Measurements from ENCODE around the gene SAPCD2.
"Not testable (repeated sequence)": the region's sequence is repeated elsewhere in the genome, so short reads cannot be mapped to it uniquely, and the experiment has no call there.

Gene SAPCD2

DNA sequence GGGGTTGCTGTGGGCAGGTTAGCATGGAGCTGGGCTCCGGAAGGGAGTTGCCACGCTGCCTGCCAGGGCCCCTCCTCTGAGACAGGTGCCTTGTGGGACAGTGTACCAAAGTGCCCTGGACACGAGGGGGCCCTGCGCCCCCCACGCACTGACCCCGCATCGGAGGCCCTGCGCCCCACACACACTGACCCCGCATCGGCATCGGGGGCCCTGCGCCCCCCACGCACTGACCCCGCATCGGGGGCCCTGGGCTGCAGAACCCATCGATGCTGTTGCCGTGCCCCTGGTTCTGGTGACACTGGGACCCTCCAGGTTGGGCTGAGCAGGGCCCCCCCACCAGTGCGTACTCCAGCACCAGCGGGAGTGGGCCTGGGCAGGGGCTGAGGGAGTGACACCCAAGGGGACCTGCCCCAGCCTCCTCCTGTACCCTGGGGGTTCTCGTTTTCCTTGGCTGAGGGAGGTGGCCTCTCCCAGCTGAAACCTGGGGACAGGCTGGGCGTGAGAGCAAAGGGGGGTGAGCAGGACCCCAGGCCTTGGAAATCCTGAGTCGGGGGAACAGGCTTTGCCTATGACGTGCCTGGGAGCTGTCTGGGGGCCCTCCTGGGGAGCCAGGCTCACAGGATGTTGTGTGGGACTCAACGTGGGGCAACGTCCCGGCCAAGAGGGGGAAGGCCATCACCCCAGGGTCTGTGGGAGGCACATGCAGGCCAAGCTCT lies 6.9 kb downstream of the SAPCD2 start:
- Mint-ChIP-seq H3K27ac (ENCODE audit: low read depth) (no peak overlapping the region), H3K4me1 (peaks cover 6% of the 10 kb centered on the region), H3K27me3 (no peaks in the 10 kb centered on the region), H3K36me3 (ENCODE audit: insufficient read depth) (no peaks in the 10 kb centered on the region), H3K4me3 (no peak overlapping the region), H3K9me3 (no peaks in the 10 kb centered on the region)
- DNase-seq (ENCODE audit: low spot score in 2 of 2): no peak
- no peak for ATAC-seq (replicated peaks; ENCODE audit: extremely low read depth, poor library complexity, severe bottlenecking)

DNA sequence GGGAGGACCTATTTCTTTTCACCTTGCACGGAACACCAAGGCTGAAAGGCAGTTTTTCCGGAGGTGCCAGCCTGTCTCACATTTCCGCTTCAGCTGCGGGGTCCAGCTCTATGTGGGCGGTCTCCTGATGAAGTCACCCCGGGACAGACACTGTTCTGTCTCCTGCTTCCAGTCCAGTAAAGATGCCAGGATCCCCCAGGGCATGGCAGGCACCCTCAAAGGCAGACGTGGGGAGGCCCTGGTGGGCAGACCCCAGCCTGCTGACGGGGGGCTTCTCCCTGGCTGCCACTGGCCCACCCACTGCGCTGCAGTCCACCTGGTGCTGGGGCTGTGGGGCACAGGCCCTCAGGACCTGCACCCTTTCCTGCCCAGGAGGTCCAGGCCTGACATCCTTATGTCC lies 7.6 kb downstream of the SAPCD2 start:
- H3K4me1 Mint-ChIP-seq; DNase-seq (ENCODE audit: low spot score in 2 of 2); H3K9me3 Mint-ChIP-seq; H3K27ac Mint-ChIP-seq (ENCODE audit: low read depth); ATAC-seq (replicated peaks; ENCODE audit: extremely low read depth, poor library complexity, severe bottlenecking); H3K36me3 Mint-ChIP-seq (ENCODE audit: insufficient read depth); H3K4me3 Mint-ChIP-seq; H3K27me3 Mint-ChIP-seq: not testable (repeated sequence)

DNA sequence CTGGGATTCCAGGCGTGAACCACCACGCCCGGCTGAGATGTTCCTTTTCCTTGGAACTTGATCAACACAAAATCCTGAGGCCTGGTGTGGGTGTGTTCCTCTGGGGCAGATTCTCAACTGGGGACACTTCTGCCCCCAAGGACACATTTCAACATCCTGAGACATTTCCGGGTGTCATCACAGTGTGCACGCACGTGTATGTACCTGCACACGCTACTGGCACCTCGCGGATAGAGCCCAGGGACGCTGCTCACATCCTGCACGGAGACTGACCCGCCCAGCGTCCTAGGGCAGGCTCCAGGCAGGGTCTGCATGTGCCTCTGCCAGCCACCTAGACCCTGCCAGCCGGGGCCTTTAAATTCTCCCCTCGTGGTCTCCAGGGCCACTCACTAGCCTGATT lies 8.0 kb downstream of the SAPCD2 start:
- Mint-ChIP-seq H3K27ac (ENCODE audit: low read depth) (no peak overlapping the region), H3K27me3 (no peaks in the 10 kb centered on the region), H3K9me3 (no peaks in the 10 kb centered on the region), H3K4me1 (no peaks in the 10 kb centered on the region), H3K36me3 (ENCODE audit: insufficient read depth) (no peaks in the 10 kb centered on the region), H3K4me3 (no peak overlapping the region)
- ATAC-seq (replicated peaks; ENCODE audit: extremely low read depth, poor library complexity, severe bottlenecking) (no peak), DNase-seq (ENCODE audit: low spot score in 2 of 2) (no peak)

DNA sequence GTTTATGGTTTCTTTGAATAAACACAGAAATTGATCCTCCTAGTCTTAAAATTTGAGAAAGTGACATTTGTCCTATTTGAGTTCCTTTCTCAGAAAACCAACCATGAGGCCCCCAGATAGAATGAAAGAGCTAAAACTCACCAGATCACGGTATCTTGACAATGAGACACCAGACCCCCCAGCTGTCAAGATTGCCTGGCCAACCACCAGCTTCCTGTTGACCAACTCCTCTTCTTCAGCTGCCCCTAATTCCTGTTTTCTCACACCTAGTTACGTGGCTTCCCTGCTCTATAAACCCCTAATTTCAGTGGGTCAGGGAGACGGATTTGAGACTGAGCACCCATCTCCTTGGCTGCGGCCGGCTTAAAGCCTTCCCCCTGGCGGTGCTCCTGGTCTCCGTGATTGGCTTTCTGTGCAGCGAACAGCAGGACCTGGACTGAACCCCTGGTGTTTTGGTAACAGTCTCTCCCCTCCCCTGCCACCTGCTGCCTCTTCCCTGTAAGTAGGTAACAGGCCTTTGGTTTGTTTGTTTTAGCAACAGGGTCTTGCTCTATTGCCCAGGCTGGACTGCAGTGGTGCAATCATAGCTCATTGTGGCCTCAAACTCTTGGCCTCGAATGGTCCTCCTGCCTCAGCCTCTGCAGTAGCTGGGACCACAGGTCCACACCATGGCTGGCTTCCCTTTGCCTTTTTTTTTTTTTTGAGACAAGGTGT lies 11.7 kb downstream of the SAPCD2 start:
- ATAC-seq (replicated peaks; ENCODE audit: extremely low read depth, poor library complexity, severe bottlenecking): no peak
- DNase-seq (ENCODE audit: low spot score in 2 of 2): no peak
- Mint-ChIP-seq H3K27me3 (no peaks in the 10 kb centered on the region), H3K4me1 (no peaks in the 10 kb centered on the region), H3K27ac (ENCODE audit: low read depth) (no peak overlapping the region), H3K4me3 (no peak overlapping the region), H3K36me3 (ENCODE audit: insufficient read depth) (no peaks in the 10 kb centered on the region), H3K9me3 (no peaks in the 10 kb centered on the region)

DNA sequence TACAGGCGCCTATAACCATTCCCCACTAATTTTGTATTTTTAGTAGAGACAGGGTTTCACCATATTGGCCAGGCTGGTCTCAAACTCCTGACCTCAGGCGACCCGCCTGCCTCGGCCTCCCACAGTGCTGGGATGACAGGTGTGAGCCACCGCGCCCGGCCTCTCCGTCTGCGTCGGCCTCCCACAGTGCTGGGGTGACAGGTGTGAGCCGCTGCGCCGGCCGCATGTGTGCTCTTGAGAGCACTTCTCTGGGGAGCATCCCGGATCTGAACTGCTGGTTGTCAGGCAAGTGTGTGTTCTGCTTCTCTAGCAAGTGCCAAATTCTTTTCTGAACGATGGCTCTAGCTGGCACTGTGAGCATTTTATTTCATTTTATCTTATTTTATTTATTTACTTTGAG lies 12.8 kb downstream of the SAPCD2 start:
- no peak overlapping the region for H3K4me3 Mint-ChIP-seq
- H3K27ac Mint-ChIP-seq (ENCODE audit: low read depth): no peak overlapping the region
- DNase-seq (ENCODE audit: low spot score in 2 of 2): no peak
- no peak for ATAC-seq (replicated peaks; ENCODE audit: extremely low read depth, poor library complexity, severe bottlenecking)
- H3K4me1 Mint-ChIP-seq: no peaks in the 10 kb centered on the region
- no peaks in the 10 kb centered on the region for H3K36me3 Mint-ChIP-seq (ENCODE audit: insufficient read depth)
- H3K9me3 Mint-ChIP-seq: no peaks in the 10 kb centered on the region
- H3K27me3 Mint-ChIP-seq: no peaks in the 10 kb centered on the region

DNA sequence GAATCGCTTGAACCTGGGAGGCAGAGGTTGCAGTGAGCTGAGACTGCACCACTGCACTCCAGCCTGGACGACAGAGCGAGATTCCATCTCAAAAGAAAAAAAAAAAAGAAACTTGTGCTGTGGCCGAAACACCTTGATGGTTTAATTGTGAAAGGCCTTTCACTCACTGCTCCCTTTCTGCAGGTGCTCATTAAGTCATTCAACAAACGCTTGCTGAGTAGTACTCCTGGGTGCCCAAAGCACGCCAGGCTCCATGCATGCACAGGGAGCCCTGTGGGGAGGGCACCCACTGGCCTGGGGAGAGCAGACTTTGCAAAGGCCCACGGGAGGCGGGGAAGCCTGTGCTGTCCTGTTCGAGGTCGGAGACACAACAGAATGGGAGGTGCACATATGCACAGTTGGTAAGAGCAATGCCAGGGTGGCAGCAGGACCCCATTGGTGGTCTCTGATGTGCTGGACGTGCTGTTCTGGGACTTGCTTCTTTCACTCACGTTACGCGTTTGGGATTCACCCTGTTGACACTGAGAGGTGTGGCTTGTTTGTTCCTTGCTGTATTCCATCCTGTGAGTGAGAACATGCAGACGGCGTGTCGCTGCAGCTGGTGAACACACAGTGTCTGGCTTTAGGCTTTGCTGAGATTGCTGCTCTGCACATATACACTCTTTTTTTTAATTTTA lies 13.5 kb downstream of the SAPCD2 start:
- Mint-ChIP-seq H3K4me3 (no peak overlapping the region), H3K36me3 (ENCODE audit: insufficient read depth) (no peaks in the 10 kb centered on the region), H3K4me1 (no peaks in the 10 kb centered on the region), H3K9me3 (no peaks in the 10 kb centered on the region), H3K27ac (ENCODE audit: low read depth) (no peak overlapping the region), H3K27me3 (no peaks in the 10 kb centered on the region)
- no peak for ATAC-seq (replicated peaks; ENCODE audit: extremely low read depth, poor library complexity, severe bottlenecking)
- no peak for DNase-seq (ENCODE audit: low spot score in 2 of 2)

DNA sequence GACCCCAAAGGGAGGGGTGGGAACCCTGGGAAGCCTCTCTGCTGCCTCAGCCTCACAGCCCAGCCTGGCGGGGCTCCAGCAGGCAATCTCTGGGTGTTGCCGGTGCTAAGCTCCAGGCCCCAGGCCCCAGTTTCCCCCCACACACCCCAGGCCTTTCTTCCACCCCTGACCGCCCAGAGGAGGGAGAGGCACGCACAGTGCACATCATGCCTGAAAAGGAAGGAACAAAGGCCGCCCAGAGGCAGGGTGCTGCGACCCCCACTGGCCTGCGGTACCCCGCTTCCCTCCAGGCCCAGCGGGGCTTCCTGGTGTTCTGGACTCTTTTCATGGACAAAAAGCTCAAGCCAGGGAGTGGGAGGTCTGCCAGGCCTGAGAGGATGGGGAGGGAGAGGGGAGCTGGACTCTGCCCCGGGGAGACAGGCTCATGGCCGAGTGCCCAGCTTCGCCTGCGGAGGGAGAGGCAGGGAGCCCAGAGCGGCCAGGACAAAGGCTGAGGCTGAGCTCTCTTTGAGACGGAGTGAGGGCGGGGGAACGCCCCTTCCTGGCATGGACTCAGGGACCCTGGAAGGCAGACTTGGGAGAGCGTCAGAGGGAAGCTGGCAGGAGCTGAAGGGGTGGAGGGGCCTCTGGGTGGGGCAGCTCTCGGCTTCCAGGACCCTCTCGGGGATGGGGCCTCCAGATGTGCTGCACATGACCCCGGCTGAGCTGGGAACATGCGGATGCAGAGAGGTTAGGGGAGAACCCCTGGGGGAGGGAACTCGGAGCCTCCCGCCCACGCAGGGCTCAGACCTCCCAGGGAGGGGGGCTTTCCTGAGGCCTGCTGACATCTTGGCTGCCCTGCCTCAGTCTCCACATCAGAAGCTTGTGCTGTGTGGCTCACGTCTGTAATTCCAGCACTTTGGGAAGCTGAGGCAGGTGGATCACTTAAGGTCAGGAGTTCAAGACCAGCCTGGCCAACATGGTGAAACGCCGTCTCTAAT lies 14.7 kb downstream of the SAPCD2 start:
- DNase-seq (ENCODE audit: low spot score in 2 of 2) (no peak), ATAC-seq (replicated peaks; ENCODE audit: extremely low read depth, poor library complexity, severe bottlenecking) (no peak)
- H3K9me3 Mint-ChIP-seq: no peaks in the 10 kb centered on the region
- H3K4me3 Mint-ChIP-seq: no peak overlapping the region
- H3K36me3 Mint-ChIP-seq (ENCODE audit: insufficient read depth): no peaks in the 10 kb centered on the region
- no peaks in the 10 kb centered on the region for H3K4me1 Mint-ChIP-seq
- H3K27me3 Mint-ChIP-seq: peaks cover 3% of the 10 kb centered on the region
- no peak overlapping the region for H3K27ac Mint-ChIP-seq (ENCODE audit: low read depth)

DNA sequence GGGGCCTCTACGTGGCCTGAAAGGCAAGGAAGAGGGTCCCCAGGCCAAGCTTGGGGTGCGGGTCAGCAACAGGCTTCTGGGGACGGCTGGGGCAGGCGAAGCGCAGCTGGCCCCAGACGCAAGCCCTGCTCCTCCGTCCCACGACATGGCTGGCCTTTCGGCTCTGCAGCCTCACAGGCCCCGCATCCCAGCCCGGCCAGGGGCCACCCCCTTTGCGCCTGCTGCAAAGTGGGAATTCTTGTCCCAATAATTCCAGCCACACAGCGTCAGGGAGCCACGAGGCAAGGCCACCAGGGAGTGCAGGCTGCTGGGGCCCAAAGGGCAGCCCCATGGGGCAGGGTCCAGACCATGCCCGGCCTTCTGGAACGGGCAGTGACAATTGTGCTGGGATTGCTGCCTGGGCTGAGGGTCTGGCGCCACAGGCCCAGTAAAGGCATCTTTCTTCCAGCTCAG lies 15.4 kb downstream of the SAPCD2 start:
- ATAC-seq (replicated peaks; ENCODE audit: extremely low read depth, poor library complexity, severe bottlenecking) (no peak), DNase-seq (ENCODE audit: low spot score in 2 of 2) (no peak)
- no peak overlapping the region for H3K27ac Mint-ChIP-seq (ENCODE audit: low read depth)
- H3K9me3 Mint-ChIP-seq: no peaks in the 10 kb centered on the region
- peaks cover 2% of the 10 kb centered on the region for H3K36me3 Mint-ChIP-seq (ENCODE audit: insufficient read depth)
- H3K27me3 Mint-ChIP-seq: peaks cover 10% of the 10 kb centered on the region
- no peak overlapping the region for H3K4me3 Mint-ChIP-seq
- peaks cover 2% of the 10 kb centered on the region for H3K4me1 Mint-ChIP-seq

DNA sequence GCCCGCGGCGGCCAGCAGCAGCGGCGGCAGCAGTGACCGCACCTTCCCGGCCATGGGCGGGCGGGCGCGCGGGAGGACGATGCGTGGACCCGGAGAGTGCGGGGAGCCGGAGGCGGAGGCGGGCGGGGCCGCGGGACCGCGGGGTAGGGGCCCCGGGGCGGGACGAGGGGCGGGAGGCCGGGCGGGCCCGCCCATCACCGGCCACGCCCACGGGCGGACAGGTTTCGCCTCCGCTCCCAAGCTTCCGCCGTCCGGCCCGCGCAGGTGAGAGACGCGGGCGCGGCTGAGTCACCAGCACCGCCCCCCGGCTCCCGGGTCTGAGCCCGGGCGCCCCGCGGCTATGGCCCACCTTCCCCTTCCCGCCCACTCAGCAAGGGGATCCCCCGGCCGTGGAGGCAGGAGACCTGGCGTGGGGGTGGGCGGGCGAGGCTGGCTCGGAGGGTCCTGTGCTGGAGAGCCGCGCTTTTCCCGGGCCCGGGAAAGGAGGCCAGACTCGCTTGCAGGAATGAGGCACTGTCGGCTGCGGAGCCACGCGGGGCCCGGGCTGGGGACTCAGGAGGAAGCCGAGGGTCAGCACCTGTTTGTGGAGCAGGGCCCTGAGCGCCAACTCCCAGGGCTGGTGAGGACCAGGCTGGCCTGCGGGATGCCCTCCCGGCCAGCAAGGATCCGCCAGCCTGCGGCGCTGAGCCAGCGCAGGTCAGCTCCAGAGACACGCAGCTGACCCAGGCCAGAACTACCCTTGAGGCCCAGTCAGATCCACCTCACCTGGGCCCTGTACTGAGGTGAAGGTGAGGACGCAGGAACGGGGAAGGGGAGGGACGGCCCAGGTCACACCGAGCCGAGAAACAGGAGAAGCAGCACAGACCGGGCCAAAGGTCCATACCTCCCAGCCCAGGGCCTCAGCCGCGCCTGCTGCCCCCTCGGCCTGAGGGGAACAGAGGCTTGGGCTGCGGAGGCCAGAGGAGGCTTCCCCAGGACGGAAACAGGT lies 16.1 kb downstream of the SAPCD2 start, which contains the start of gene ENTPD2:
Gene ENTPD2 (minus strand): TSS at position 118 of the 988 bp plus-strand sequence. CDS start 64 bp downstream, at position 54.
- H3K27ac Mint-ChIP-seq (ENCODE audit: low read depth): no peak within 1 kb of the TSS
- no peak within 1 kb of the TSS for H3K4me3 Mint-ChIP-seq
- peaks cover 7% of the 10 kb centered on the region for H3K36me3 Mint-ChIP-seq (ENCODE audit: insufficient read depth)
- peaks cover 18% of the 10 kb centered on the region for H3K27me3 Mint-ChIP-seq
- H3K9me3 Mint-ChIP-seq: no peaks in the 10 kb centered on the region
- H3K4me1 Mint-ChIP-seq: peaks cover 5% of the 10 kb centered on the region
- ATAC-seq (replicated peaks; ENCODE audit: extremely low read depth, poor library complexity, severe bottlenecking) (peak; percentile 46), DNase-seq (ENCODE audit: low spot score in 2 of 2) (no peak)

DNA sequence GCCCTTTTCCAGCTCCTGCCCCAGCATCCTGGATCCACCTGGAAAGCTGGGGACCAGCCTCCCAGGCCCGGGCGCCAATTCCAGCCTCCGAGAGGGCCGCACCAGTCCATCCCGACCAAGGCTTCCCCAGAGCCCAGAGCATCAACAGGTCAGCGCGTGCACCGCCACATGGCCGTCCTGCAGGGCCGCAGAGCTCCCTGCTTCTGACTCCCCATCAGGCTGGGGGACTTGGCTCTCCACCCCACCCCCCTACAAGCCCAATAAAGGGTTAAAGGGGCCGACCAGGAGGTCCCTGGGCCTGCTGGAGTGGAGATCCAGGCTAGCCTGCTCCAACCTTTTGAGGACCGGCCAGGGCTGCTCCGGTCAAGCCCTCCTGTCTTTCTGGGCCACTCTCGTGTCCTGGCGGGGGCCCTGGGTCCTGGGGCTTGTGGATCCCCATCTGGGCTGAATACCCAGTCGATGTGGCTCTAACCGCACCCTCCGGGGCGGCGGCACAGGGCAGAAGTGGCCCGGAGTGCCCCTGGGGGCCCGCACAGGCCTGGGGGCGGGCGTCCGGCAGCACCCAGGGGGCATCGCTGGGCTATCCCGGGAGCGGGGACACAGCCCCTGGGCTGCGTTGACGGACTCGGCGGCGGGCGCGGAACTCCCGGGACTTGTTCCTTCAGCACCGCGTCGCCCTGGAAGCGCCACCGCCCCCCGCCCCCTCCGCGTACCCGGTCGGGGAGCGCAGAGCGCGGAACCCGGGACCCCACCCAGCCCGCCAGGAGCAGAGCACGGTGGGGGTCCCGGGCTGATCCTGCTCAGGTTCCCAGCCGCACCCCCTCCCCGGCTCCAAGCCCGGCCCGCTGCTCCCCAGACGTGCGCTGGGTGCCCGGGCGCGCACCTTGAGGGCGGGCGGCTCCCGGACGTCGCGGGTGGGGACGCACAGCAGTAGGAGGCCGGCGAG lies 17.1 kb downstream of the SAPCD2 start:
- no peaks in the 10 kb centered on the region for H3K9me3 Mint-ChIP-seq
- no peak overlapping the region for H3K27ac Mint-ChIP-seq (ENCODE audit: low read depth)
- H3K27me3 Mint-ChIP-seq: peaks cover 18% of the 10 kb centered on the region
- no peak overlapping the region for H3K4me3 Mint-ChIP-seq
- DNase-seq (ENCODE audit: low spot score in 2 of 2): no peak
- H3K36me3 Mint-ChIP-seq (ENCODE audit: insufficient read depth): peaks cover 7% of the 10 kb centered on the region
- peak; percentile 40 for ATAC-seq (replicated peaks; ENCODE audit: extremely low read depth, poor library complexity, severe bottlenecking)
- peaks cover 5% of the 10 kb centered on the region for H3K4me1 Mint-ChIP-seq

Data from central memory CD8-positive, alpha-beta T cell (primary cell).